Measurements from ENCODE around the gene OR51L1.

OR51L1 gene

DNA sequence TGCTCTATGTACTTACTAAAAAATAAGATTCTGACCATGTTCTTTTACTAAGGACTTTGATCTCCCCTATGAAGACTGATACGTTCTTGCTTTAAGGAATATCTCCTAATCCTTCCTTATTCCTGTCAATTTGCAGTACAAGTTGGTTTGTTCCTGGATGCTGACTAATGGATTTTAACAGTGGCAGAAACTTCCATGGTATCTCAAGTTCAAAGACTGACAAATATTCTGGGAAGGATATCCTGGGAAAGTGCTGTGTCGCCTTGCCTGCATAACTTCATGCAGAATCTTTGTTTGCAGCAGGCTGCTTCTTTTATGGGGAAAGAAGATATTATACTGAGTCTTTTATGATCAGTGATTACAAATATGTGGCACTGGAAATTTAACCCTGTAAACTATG is 43.3 kb downstream of the OR51L1 start:
- no peak for DNase-seq (ENCODE audit: low read depth in 1 of 2, low spot score in 1 of 2)
- H3K27me3 ChIP-seq (ENCODE audit: insufficient read depth, poor library complexity, severe bottlenecking), result no peaks in the 10 kb centered on the region
- TF ChIP-seq POLR2AphosphoS5 (IDR thresholded peaks at IDR 0.05; ENCODE audit: low read depth), result no peak
- TF ChIP-seq, protein P1, sequence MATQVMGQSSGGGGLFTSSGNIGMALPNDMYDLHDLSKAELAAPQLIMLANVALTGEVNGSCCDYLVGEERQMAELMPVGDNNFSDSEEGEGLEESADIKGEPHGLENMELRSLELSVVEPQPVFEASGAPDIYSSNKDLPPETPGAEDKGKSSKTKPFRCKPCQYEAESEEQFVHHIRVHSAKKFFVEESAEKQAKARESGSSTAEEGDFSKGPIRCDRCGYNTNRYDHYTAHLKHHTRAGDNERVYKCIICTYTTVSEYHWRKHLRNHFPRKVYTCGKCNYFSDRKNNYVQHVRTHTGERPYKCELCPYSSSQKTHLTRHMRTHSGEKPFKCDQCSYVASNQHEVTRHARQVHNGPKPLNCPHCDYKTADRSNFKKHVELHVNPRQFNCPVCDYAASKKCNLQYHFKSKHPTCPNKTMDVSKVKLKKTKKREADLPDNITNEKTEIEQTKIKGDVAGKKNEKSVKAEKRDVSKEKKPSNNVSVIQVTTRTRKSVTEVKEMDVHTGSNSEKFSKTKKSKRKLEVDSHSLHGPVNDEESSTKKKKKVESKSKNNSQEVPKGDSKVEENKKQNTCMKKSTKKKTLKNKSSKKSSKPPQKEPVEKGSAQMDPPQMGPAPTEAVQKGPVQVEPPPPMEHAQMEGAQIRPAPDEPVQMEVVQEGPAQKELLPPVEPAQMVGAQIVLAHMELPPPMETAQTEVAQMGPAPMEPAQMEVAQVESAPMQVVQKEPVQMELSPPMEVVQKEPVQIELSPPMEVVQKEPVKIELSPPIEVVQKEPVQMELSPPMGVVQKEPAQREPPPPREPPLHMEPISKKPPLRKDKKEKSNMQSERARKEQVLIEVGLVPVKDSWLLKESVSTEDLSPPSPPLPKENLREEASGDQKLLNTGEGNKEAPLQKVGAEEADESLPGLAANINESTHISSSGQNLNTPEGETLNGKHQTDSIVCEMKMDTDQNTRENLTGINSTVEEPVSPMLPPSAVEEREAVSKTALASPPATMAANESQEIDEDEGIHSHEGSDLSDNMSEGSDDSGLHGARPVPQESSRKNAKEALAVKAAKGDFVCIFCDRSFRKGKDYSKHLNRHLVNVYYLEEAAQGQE (IDR thresholded peaks at IDR 0.05; ENCODE audit: insufficient replicate concordance, low read depth), result no peak
- TF ChIP-seq SPI1 (IDR thresholded peaks at IDR 0.05; ENCODE audit: borderline replicate concordance, low read depth), result no peak
- TF ChIP-seq, protein P2, sequence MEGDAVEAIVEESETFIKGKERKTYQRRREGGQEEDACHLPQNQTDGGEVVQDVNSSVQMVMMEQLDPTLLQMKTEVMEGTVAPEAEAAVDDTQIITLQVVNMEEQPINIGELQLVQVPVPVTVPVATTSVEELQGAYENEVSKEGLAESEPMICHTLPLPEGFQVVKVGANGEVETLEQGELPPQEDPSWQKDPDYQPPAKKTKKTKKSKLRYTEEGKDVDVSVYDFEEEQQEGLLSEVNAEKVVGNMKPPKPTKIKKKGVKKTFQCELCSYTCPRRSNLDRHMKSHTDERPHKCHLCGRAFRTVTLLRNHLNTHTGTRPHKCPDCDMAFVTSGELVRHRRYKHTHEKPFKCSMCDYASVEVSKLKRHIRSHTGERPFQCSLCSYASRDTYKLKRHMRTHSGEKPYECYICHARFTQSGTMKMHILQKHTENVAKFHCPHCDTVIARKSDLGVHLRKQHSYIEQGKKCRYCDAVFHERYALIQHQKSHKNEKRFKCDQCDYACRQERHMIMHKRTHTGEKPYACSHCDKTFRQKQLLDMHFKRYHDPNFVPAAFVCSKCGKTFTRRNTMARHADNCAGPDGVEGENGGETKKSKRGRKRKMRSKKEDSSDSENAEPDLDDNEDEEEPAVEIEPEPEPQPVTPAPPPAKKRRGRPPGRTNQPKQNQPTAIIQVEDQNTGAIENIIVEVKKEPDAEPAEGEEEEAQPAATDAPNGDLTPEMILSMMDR (IDR thresholded peaks at IDR 0.05; ENCODE audit: insufficient read depth, low read length), result no peak
- TF ChIP-seq GABPA (IDR thresholded peaks at IDR 0.05; ENCODE audit: low read depth), result no peak

DNA sequence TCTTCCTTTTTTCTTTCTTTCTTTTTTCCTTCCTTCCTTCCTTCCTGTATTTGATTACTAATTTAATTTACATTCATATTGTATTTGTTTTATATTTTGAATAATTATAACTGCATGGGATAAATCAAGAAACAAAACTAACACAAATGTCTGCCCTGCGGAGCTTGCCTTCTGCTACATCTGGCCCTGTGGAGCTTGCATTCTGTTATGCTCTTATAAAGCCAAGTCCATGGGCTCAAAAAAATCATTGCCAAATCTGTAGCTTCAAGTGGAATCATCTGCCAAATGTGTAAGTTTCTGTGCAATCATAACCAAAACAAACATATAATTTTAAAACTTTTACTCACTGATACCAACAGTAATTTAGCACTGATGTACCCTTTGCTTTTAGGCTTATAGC is 43.7 kb downstream of the OR51L1 start:
- Histone ChIP-seq H3K27ac (replicated peaks) (no peak overlapping the region), H3K27me3 (ENCODE audit: insufficient read depth, poor library complexity, severe bottlenecking) (no peaks in the 10 kb centered on the region), H3K4me3 (replicated peaks; ENCODE audit: insufficient read depth, low read length) (no peak overlapping the region)
- TF ChIP-seq, protein P1 (IDR thresholded peaks at IDR 0.05; ENCODE audit: insufficient replicate concordance, low read depth), result no peak
- no peak for TF ChIP-seq POLR2AphosphoS5 (IDR thresholded peaks at IDR 0.05; ENCODE audit: low read depth)
- TF ChIP-seq, protein P2 (IDR thresholded peaks at IDR 0.05; ENCODE audit: insufficient read depth, low read length), result no peak
- TF ChIP-seq GABPA (IDR thresholded peaks at IDR 0.05; ENCODE audit: low read depth), result no peak
- TF ChIP-seq SPI1 (IDR thresholded peaks at IDR 0.05; ENCODE audit: borderline replicate concordance, low read depth), result no peak
- no peak for DNase-seq (ENCODE audit: low read depth in 1 of 2, low spot score in 1 of 2)

More for the DNA sequence above, 43.3 kb downstream of the OR51L1 start:
- Histone ChIP-seq H3K27ac (replicated peaks) (no peak overlapping the region), H3K4me3 (replicated peaks; ENCODE audit: insufficient read depth, low read length) (no peak overlapping the region)

DNA sequence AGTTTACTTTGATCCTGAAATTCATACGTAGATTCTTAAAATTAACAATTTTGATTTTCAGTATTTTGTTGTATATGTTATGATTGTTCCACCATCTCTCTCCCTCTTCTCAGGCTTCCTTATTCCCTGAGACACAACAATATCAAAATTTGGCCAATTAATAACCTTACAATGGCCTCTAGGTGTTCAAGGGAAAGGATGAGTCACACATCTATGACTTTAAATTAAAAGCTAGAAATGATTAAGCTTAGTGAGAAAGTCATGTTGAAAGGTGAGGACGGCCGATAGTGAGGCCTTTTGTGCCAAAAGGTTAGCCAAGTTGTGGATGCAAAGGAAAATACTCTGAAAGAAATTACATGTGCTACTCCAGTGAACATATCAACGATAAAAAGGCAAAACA is 46.2 kb downstream of the OR51L1 start:
- no peak for TF ChIP-seq SPI1 (IDR thresholded peaks at IDR 0.05; ENCODE audit: borderline replicate concordance, low read depth)
- TF ChIP-seq POLR2AphosphoS5 (IDR thresholded peaks at IDR 0.05; ENCODE audit: low read depth), result no peak
- TF ChIP-seq, protein P1 (IDR thresholded peaks at IDR 0.05; ENCODE audit: insufficient replicate concordance, low read depth), result no peak
- TF ChIP-seq, protein P2 (IDR thresholded peaks at IDR 0.05; ENCODE audit: insufficient read depth, low read length), result no peak
- TF ChIP-seq GABPA (IDR thresholded peaks at IDR 0.05; ENCODE audit: low read depth), result no peak
- no peak overlapping the region for H3K27ac ChIP-seq (replicated peaks)
- H3K27me3 ChIP-seq (ENCODE audit: insufficient read depth, poor library complexity, severe bottlenecking), result no peaks in the 10 kb centered on the region
- no peak for DNase-seq (ENCODE audit: low read depth in 1 of 2, low spot score in 1 of 2)
- no peak overlapping the region for H3K4me3 ChIP-seq (replicated peaks; ENCODE audit: insufficient read depth, low read length)
